NCI-H1048 (cell line): ENCODE measurements around the gene CELSR2.

ENCODE experiments used
- DNase-seq: peaks from one replicate; lab custom pipeline; 2025; lab: John Stamatoyannopoulos, UW

Gene CELSR2

DNA sequence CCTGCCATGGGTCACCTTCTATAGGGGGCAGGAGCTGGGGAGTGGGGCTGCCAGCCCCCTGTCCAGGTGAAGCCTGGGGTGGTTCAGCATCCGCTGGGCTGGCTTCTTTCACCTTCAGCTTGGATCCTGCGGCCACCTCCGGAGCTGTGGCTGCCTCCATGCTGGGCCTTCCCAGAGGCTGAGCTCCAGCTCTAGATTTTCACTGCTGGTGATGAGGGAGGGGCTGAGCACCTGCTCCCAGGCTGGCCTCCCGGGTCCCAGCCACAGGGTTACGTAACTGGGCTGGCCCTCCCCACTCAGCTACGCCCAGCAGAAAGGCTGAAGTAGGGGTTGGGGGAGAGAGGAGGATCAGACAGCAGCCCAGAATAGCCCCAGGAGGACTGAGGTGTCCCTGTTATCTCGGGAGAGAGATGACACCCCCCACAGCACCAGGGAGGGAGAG is 57.5 kb downstream of the CELSR2 start, which contains the start of gene MYBPHL:
MYBPHL (minus strand) TSS at position 180 of the 442 bp plus-strand sequence; CDS start at position 160, 20 bp downstream.
- DNase-seq, result no peak

DNA sequence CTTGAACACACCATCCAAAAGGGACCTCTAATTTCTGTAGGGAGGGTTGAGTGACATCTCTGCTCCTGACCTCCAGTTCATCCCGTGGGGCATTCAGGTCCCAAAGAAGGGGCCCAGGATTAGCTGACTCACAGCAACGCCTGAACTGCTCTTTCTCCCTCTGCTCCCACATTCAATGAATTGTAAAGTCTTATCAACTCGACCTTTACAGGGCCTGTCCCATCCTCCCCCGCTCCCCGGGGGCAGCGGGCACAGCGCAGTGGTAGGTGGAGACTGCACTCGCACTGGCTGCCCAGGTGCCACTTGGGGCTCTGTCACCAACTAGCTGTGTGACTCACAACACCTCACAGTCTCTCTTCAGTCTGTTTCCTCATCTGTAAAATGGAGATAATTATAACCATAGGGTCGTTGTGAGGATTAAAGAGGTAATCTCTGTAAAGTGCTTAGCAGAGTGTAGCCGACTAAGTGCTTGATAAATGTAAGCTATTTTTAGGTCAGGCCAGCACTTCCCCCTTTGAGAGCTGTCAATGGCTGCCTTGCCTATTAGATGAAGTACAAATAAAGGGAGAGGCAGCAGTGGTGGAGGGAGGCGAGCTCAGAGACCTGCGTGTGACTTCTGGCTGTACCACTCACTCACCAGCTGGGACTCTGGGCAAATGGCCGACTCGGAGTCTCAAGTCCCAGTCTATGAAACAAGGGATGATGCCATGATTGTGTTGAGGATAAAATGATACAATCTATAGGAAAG is 58.1 kb downstream of the CELSR2 start:
- DNase-seq, result no peak

DNA sequence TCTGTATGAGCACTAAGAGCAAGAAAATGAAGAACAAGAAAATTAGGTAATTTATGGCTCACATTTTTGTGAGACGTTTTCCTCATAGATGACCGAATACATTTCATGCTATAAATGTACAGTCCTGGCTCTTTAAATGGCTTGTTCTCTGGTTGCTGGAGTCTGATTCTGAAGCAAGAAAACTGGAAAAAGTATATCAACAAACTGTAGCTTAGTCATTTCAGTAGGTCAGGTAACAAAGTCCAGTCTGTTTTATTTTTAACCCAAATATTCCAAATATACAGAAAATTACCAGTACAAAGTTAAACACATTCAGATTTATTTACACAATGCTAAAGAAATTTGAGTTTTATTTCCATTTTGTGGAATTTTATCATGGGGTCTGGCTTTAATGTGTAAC is 60.0 kb downstream of the CELSR2 start:
- DNase-seq, result no peak

DNA sequence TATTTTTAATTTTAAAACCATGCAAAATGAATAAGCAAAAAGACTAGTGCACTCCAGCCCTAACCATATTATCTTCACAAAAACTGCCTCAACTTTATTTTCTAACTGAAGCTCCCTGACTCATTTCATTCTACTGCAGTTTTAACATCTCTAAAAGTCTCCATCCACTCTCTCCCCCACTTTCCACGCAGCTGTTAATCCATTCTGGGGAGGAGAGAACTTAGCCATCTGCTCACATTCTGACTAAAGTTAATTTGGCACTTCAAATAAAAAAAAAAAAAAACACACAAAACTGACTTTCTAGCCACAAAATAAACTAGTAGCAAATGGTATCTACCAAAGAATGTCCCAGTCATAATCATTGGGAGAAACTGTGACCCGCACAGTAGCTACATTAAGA is 62.9 kb downstream of the CELSR2 start:
- no peak for DNase-seq

DNA sequence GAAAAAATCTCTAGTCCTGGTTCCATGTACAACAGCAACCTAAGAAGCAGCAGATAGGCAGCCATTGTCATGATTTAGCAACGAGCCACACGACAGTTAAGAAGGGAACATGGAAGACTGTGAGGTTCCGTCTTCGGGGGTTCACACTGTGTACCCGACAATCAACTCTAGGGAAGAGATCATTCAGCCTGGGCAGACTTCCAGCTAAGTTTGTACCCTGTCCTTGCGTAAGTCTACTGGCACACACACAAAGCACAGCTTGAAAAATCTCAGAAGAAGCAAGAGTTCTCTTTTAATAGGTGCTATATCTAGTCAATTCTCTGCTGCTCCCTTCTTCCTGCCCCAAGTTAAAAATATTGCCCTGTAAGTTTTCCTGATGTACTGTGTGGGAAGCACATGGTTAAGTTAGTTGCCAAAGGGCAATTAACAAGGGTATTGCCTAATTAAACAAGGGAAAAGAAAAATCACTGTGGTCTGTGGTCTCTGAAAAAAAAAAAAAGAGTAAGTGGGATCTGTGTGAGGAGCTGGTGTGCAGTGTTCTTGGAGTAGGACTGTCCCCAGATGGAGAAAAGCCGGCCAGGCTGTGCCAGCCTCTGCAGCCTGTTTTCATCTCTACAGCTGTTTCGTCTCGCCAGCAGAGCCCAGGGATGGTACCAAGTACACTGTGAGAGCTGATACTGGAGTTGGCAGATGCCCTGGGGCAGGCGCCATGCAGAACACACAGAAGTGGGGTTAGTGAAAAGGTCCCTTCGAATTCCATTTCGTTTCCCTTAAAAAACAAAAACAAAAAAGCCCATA is 63.8 kb downstream of the CELSR2 start:
- no peak for DNase-seq

DNA sequence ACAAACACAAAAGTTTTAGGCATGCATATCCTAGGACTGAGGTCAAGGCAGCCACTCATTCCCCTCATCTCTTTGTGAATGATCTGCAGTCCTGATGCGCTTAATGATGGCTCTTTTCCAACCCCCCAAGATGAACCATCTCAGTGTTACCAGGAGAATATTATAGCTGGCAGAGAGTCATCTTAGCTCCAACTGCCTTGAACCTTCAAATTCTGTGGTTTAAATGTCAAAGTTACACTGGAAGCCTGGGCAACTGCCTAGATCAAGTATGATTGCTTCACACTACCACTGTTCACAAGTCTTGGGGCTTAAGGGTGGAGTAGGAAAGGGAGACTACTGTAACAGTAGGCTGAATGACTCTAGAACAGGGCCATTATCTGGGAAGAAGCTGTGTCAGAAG is 65.5 kb downstream of the CELSR2 start:
- DNase-seq, result no peak

DNA sequence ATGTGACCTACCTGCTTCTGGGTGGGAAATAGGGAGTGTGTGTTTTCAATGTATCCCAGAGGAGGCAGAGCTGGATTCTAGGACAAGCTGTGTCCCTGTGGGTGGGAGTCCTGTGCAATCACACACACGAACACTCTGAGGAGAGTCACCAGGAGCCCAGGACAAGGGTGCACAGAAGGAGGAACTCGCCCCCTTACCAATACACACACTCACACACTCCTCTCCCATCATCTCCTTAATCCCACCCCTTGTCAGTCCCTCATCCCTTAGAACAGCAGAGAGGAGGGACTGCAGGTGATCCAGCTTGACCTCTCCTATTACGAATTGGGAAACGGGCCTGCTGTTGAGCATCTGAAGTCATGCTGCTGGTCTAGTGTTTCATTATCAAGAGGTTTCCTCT is 65.9 kb downstream of the CELSR2 start:
- no peak for DNase-seq

DNA sequence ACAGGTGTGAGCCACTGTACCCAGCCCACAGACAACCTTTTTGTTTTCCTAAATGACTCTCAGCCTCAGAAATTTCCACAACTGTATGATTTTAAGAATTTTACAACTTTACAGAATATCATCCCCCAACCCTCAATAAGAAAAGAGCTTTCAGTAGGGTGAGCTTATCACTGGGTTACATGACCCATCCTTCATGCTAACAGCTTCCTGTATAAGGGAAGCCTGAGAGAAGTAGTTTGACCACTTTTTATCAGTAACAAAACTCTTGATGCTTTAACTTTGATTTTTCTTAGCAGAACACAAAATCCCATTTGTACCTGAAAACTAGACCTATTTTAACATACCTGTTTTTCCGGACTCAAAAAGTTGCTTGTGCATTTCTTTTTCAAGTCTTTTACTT is 67.2 kb downstream of the CELSR2 start:
- DNase-seq, result no peak

DNA sequence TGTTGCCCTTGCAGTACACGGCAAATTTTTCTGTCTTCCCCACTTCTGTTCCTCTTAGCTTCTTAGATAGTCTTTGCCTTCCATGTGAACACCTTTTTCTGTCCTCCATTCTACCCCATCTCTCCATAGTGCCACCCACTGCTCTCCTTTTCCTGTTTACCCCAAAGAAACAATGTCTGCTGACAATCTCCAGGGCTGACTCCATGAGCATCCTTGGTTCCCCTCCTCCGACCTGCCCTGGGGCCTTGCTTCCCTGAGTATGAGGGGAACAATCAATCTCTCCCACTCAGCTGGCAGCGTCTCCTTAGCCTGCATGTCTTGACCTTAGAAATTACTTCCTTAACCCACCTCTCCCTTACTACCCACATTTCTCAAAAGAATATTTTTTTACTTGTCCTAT is 69.8 kb downstream of the CELSR2 start:
- no peak for DNase-seq

DNA sequence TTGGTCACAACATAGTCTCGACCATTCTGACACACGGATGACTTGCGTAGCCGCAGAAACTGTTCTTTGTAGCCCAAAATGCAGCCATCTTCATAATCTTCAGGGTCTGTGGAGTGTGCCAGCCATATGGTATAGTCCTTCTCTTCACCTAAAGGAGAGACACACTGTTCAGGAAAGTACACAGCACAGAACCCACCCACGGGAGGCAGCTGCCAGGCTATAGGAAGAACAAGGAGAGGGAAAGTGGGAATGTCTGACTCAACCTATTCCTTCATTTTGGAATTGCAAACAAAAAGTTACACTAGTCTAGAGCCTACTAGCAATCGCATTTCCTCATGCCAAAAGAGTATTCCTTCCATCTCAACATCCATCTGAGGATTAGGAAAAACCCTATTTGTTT is 73.6 kb downstream of the CELSR2 start:
- no peak for DNase-seq
